NCI-H1417 treated with DMSO at 0.1 percent for 48 hours (cell line): ENCODE measurements around the gene SPINK14.

ENCODE experiments used
- DNase-seq: peaks from one replicate; lab custom pipeline; 2025; lab: John Stamatoyannopoulos, UW

SPINK14 gene, protein sequence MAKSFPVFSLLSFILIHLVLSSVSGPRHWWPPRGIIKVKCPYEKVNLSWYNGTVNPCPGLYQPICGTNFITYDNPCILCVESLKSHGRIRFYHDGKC

GRCh38 chr5:148168246-148168645, at the start of gene SPINK14:
SPINK14 (plus strand) TSS chr5:148168546; CDS start chr5:148169733, 1,187 bp downstream.
- no peak for DNase-seq

GRCh38 chr5:148120317-148120716, 48.0 kb upstream of the SPINK14 start:
- no peak for DNase-seq

DNA sequence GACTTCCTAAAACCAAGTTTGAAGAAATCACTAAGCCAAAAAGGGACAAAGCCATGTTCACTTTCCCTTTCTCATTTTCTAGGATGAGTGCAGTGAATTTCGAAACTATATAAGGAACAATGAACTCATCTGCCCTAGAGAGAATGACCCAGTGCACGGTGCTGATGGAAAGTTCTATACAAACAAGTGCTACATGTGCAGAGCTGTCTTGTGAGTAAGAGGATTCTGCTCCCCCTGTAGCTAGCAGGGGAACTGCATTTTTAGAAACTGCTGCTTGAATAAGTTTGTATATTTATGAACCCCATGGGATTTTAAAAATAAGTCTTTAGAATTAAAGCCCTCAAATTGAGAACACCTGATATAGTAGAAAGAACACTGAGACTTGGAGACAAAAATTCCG, 42.7 kb upstream of the SPINK14 start:
- no peak for DNase-seq

GRCh38 chr5:148135091-148136048, 33.0 kb upstream of the SPINK14 start:
- no peak for DNase-seq

- DNase-seq = no peak
These were observed 27.5 kb upstream of the SPINK14 start for GRCh38 chr5:148140846-148141245.

- no peak for DNase-seq
These were observed 26.7 kb upstream of the SPINK14 start for GRCh38 chr5:148141645-148142044.

- DNase-seq = no peak
These were observed 22.4 kb upstream of the SPINK14 start for GRCh38 chr5:148145916-148146315.

- no peak for DNase-seq
These were observed 21.9 kb upstream of the SPINK14 start for GRCh38 chr5:148146487-148146886.

DNA sequence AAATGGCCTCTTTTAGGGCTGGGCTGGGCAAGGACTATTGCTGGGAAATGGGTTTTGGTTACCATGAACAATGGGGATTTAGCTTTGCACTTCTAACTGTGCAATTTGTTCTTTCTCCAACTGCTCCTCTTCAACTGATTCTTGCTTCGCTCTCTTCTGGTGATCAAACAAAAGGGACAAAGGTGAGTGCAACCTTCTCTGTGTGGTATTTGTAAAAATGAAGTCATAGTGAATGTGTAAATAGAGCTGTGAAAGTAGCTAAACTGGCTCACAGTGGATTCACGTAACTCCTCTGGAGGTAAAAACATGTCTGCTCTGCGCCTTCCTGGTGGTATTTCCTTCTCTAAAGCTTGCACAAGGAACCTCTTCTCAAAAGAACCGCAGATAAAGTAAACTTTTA, 20.9 kb upstream of the SPINK14 start:
- no peak for DNase-seq

DNA sequence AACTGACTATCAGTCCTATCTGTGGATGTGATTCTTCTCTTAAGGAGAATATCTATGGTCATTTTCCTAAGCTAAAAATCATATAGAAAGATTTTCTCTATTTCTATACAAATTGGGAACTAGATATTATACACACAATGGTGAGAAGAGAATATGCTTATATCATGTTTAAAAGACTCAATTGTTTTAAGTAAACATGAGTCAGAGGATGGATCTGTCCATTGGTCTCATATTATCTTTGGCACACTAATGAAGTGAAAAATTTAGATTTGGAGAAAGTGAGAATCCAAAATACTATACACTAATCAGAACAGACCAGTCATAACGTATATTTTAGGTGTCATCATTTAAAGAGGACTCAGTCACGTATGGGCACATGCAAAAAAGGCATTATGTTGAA, 16.5 kb upstream of the SPINK14 start:
- no peak for DNase-seq

DNA sequence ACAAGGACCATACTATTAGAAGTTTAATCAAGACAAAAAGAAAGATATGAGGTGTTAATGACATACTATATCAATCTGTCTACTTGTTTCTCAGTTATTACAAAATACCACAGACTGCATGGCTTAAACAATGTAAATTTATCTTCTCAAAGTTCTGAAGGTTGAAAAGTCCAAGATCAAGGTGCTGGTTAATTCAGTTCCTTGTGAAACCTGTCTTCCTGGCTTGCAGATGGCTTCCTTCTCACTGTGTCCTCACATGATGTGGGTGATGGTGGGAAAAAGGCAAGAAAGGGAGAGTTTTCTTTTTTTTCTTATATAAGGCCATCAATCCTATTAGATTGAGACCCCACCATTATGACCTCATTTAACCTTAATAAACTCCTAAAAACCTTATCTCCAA, 15.6 kb upstream of the SPINK14 start:
- no peak for DNase-seq

DNA sequence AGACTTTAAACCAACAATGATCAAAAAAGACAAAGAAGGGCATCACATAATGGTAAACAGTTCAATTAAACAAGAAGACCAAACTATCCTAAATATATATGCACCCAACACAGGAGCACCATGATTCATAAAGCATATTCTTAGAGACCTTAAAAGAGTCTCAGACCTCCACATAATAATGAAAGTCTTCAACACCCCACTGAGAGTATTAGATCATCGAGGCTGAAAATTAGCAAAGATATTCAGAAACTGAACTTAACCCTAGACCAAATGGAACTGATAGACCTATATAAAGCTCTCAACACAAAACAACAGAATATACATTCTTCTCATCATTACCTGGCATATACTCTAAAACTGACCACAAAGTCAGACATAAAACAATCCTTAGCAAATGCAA, 11.7 kb upstream of the SPINK14 start:
- DNase-seq = no peak

- DNase-seq = no peak
These were observed 6.3 kb upstream of the SPINK14 start for GRCh38 chr5:148162038-148162437.

DNA sequence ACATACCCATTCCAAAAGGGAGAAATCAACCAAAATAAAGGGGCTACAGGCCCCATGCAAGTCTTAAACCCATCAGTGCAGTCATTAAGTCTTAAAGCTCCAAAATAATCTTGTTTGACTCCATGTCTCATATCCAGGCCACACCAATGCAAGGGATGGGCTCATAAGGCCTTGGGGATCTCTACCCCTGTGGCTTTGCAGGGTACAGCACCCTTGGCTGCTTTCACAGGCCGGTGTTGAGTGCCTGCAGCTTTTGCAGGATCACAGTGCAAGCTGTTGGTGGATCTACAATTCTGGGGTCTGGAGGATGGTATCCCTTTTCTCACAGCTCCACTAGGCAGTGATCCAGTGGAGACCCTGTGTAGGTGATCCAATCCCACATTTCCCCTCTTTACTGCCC, 5.0 kb upstream of the SPINK14 start:
- no peak for DNase-seq

DNA sequence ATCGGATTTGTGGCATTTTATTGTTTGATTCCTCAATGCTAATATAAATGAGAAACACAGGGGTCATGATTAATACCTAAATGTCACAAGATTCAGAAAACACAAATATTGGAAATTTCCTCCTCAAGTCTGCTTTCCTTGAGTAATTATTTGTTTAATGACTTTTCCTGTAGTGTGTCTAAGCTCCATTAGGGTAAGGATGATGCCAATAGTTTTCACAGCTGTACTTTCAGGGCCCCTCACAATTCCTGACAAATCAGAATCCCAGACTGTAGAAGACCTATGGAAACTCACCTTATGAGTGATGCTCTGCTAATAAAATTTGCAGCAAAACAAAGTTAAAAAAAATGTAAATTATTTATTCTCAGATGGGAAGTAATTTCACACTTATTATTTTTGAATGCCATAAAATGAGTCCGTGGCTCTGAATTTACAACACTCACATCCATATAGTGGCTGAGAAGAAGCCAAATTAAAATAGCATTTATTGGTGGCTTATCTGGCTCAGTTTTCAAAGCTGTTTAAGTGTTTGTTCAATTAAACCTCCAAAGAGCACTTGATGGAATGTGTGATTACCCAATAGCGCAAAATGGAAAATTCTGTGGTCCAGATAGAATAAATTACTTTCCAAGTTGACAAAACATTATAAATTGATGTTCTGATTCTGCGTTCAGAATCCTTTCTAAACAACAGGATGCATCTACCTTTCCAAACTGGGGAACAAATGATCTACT, 1.6 kb upstream of the SPINK14 start:
- DNase-seq = no peak

DNA sequence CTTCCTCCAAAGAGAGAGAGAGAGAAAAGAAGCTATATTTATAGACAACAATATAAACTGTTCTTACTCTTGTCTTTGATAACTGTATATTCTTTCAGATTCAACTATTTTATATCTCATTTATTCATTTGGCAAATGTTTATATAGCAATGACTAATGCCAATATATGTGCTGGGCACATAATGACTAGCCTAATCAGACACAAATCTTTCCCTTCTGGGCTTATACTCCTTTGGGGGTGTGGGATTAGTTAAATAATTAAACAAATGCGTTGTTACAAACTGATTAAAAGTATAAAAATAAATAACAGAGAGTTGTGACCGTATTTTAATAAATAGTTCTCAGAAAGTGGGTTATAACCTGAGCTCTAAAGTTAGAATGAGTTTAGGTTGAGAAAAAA, 4.0 kb downstream of the SPINK14 start:
- DNase-seq = no peak

- DNase-seq = no peak
These were observed 8.1 kb downstream of the SPINK14 start for GRCh38 chr5:148176480-148176879.

- no peak for DNase-seq
These were observed 8.9 kb downstream of the SPINK14 start for GRCh38 chr5:148177207-148177606.

DNA sequence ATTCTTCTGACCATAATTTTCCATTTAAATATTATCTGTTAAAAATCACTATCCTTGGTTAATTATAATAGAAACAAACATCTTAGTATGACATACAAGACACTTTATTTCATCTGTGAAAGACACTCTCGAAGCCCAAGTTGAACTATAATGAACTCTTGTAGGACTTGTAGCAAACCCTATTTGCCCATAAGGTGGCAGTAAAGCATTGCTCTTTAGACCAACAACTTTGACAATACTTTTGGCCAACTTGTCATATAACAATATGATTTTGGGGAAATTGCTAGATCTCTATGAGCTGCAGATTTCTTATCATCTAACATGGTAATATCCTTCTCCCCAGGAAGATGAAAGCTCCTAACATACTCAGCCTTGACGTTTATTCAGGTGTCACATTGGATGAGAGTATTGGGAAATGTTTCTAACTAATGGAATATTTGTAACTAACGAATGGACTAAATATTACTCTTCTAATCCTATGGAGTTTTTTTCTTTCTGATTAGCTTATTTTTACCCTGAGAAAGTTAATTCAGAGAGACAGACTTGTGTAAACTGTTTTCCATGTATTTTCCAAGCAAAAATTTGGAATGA, 11.0 kb downstream of the SPINK14 start:
- DNase-seq = no peak

GRCh38 chr5:148186248-148187003, 18.1 kb downstream of the SPINK14 start:
- DNase-seq = no peak

DNA sequence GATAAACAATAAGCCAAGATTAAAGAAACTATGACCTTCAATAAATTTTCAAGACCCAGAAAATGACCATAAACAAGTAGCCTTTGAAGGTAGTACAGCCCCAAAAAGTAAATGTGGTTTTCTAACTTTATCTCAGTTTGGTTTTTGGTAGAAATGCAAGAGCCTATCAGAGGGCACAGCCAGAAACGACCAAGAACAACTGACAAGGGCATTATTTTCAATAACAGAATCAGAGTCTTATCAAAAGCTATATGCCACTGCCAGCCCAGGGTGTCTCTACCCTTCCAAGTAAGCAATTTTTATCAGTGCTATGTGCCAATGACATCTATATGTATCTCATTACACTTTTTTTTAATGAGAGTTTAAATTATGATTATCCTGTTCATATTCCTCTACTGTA, 22.7 kb downstream of the SPINK14 start:
- DNase-seq = no peak

- DNase-seq = no peak
These were observed 24.9 kb downstream of the SPINK14 start for GRCh38 chr5:148193202-148193601.
